ENCODE measurements around the gene SV2B. TPM values are rescaled to one million over a fixed set of nuclear protein-coding genes. Genes with fewer than 3 reads are reported as not detected.

The SV2B gene
- total and polyA plus RNA-seq, 9 of the 15 experiments (the other 6 are each of a cell fraction or from before 2014, with no cell fraction given), result 0.01 to 0.25 (median 0.11) TPM

GRCh38 chr15:91308855-91309254, 208.8 kb downstream of the SV2B start:
- Histone ChIP-seq H3K79me2 (ENCODE audit: control insufficient read depth, insufficient read depth, low read length) (no peaks in the 10 kb centered on the region), H3K4me1 (replicated peaks in 1 of 2; ENCODE audit: control insufficient read depth in 2 of 2, insufficient read depth in 2 of 2, low read length in 2 of 2) (no peaks in the 10 kb centered on the region), H3K9me1 (ENCODE audit: control insufficient read depth, insufficient read depth, low read length) (no peaks in the 10 kb centered on the region), H2AFZ (ENCODE audit: low read depth, low read length) (no peak overlapping the region), H3K36me3 (ENCODE audit: control insufficient read depth, insufficient read depth, low read length) (no peaks in the 10 kb centered on the region), H3K4me3 (no peak overlapping the region), H3K27me3 (ENCODE audit: control insufficient read depth in 2 of 2, insufficient read depth in 2 of 2, low read length in 2 of 2) (peaks cover 0 to 17% of the 10 kb centered on the region in 2 experiments; a peak in 2 of 5 replicates), H3K4me2 (ENCODE audit: insufficient read depth, low read length) (no peak overlapping the region), H3K9ac (ENCODE audit: insufficient read depth in 1 of 2, low read depth in 2 of 2, low read length in 2 of 2) (no peak overlapping the region), H3K9me3 (replicated peaks; ENCODE audit: control insufficient read depth, insufficient read depth, low read depth, low read length) (no peaks in the 10 kb centered on the region), H4K20me1 (replicated peaks; ENCODE audit: control insufficient read depth, insufficient read depth, low read length) (no peaks in the 10 kb centered on the region), H3K27ac (ENCODE audit: extremely low read depth, low read depth, low read length) (no peak overlapping the region)
- TF ChIP-seq MCM7 (IDR thresholded peaks at IDR 0.05) (no peak), ZNF121 (CRISPR knock-in tag; conservative IDR thresholded peaks at IDR 0.05) (no peak), RAD21 (CRISPR knock-in tag; conservative IDR thresholded peaks at IDR 0.05 in 1 of 2, IDR thresholded peaks at IDR 0.05 in 1 of 2) (no peak), NFE2 (IDR thresholded peaks at IDR 0.05; ENCODE audit: low read depth) (no peak), POLR2B (IDR thresholded peaks at IDR 0.05; ENCODE audit: low read depth, partially characterized antibody) (no peak), NELFE (IDR thresholded peaks at IDR 0.05; ENCODE audit: insufficient read depth, insufficient read length) (no peak), PBX2 (CRISPR knock-in tag; IDR thresholded peaks at IDR 0.05; ENCODE audit: low read depth) (no peak), PBX2 (tag; conservative IDR thresholded peaks at IDR 0.05; ENCODE audit: low read depth) (no peak), CREB3L1 (IDR thresholded peaks at IDR 0.05; ENCODE audit: borderline replicate concordance, low read depth) (no peak), BCLAF1 (IDR thresholded peaks at IDR 0.05; ENCODE audit: borderline replicate concordance in 1 of 2, control insufficient read depth in 1 of 2, low read depth in 2 of 2, low read length in 1 of 2) (no peak), ZNF133 (CRISPR knock-in tag; IDR thresholded peaks at IDR 0.05) (no peak), YBX1 (IDR thresholded peaks at IDR 0.05) (no peak), MEIS2 (IDR thresholded peaks at IDR 0.05; ENCODE audit: partially characterized antibody) (no peak)
- CTCF ChIA-PET (ENCODE audit: low intra/inter-chr PET ratio), result no interaction called here
- WGBS (ENCODE audit: insufficient coverage, low coverage, missing lambda C conversion rate), result 0% methylated on average over 4 of the region's 4 CpGs
- in situ Hi-C loops (cut with MboI) (no loop called here), intact Hi-C loops (cut with micrococcal nuclease) (loop anchor here (10.0 kb wide), 1 partner anchor 296 kb away; no protein-coding TSS in a partner anchor)
- ATAC-seq (no peak), DNase-seq (ENCODE audit: extremely low read depth in 1 of 4, low spot score in 3 of 4) (no peak), FAIRE-seq (no peak)
- POLR2A ChIA-PET, result no interaction called here
- BruUV-seq (replicated peaks), result no TSS peak

Measured in K562 (cell line).